GM21619 (cell line): ENCODE measurements around the gene COBL.
"Not testable (repeated sequence)": the region's sequence is repeated elsewhere in the genome, so short reads cannot be mapped to it uniquely, and the experiment has no call there.

Experiments used
- ATAC-seq: cut with Tn5 transposase; IDR thresholded peaks from one replicate; pipeline ENCODE4 v1.9.1; 2021; ENCODE audit not compliant: unreplicated experiment

The COBL gene

DNA sequence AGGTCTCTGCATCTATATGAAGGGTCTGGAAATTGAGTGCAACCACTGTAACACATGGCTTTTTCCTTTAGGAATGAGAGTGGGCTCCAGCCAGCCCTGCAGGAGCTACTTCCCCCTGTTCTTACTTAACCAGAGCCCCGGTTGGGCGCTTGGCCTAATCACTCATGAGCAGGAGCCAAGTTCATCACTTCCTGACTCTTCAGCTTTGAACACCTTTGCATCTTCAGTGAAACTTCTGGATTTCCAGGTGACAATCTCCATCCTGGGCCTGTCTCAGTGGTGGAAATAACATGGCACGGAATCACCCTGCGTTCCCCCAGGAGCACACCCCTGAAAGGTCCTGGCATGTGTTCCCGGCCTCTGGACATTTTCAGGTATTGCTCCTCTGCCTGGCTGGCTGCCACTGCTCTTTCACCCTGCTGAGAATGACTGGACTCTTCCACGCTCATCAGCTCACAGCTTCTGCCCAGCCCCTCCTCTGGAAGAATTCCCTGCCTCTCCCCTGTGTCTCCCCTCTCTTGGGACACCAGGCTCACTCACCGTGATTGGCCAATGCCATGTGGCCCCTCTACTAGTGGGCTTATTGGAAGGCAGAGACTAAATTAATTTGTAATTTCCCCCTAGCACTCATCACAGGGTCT lies 304.8 kb downstream of the COBL start:
- no peak for ATAC-seq

DNA sequence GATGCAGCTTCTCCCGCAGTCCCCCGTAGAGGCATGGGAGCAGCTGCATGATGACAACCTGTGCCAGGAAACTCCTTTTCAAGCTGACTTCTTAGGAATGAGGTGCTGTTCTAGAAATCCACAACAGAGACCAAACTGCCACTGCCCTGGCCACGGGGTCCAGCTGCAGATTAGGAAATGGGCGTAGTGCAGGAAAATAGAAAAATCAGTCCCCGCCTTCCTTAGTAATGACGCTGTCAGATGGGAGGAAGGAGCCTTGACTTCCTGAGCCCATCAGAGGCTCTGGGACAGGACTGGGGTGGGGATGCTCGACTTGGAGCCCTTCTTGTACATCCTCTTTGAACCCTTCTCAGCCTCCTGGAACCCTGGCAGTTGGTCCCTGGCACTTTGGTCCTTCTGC lies 306.1 kb downstream of the COBL start:
- no peak for ATAC-seq

DNA sequence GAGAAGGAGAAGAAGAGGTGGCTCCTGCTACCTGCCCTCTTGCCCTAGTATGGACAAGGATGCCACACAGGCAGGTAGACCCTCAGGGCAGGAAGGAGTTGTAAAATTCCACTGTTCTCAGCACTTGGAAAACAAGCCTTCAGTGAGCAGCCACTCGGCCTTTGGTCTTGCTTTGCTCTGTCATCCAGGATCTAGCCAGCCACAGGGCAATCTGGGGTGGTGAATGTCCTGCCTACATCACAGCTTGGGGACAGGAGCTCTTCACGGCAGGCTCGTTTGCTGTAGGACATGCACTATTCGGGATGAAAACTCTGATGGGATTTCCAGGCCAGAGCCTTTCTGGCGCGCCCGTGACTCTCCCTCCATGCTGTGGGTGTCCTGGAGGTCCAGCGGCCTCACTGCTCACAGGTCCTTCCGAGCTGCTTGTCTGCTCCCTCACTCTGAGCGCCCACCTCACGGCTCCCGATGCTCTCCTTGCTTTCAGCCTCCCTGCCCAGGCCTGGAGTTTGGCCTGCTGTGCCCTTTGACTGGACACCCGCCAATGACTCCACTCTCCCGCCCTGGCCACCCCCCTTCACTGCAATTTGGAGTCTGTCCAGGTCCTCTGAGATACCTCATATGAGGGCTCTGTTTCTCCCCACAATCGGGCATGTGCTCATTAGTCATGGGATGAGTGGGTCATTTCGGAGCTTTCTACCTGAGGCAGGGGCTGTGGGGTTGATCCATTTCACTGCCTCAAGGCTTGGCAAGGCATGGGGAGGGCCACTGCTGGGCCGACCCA lies 306.7 kb downstream of the COBL start:
- no peak for ATAC-seq

DNA sequence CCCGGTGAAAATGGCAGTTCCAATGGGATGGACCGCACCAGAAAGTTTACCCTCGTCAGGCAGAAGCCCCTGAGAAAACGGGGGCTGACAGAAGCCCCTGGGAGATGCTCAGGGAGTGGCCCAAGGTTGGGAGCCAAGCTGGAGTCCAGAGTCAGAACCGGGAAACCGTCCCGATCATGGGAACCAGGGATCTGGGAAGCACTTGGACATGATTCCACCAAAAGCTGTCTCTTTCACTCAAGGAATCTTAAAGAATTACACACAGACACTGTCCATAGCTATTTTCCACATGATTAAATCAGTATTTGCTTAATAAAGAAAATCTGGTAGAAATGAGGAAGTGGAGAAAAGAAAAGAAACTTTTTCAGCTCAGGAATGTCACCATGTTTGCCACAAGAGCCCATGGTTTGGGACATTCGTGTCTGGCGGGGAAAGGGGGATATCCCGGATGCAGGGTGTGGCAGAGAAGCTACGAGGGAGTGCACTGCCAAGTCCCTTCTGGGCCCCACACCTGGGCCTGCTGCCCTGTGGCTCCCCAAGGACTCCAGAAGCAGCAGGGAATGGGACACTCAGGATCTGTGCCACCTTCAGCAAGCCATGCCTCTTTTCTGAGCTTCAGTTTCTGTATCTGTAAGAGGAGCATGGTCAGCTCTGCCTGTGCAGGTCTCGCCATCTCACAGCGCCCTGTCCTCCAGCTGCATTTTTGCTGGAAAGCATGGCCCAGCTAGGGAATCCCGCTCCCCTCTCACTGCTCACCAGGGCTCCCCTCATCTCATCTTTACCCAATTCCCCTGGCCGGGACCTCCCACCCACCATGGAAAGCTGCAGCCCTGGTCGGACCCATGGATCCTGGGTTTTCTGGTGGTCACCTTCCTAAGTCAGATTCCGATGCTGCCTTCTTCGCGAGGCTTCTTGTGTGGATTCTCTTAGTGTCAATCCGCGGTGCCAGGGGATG lies 308.8 kb downstream of the COBL start:
- no peak for ATAC-seq

DNA sequence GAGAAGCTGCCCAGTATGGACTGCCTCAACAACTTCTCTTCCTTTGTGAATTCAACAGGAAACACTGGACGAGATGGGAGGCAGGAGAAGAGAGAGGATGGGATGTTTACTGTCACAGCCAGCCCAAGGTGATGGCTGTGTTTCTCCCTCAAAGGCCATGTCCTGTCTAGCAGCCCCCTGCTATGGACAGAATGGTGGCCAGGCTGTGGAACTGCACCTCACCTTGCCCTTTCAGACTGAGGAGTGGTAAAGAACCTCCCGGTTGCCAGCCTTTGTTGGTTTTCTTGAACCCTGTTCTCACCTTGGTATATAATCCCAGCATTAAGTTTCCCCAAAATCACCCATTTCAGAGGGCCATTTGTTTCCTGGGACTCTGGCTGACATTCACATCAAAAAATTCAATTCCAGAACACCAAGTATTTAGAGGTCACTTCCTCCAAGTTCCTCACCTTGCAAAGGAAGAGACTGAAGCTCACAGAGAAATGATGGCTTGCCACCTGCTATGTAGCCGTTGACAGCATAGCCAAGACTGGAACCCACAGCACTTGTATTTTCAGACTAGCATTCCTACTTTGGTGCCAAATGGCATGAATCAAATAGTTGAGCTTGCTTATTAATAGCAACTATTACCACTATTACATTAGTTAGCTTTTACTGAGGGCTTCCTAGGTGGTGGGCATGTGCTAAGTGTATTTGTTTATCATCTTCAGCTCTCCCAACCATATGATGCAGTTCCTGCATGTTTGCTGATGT lies 309.9 kb downstream of the COBL start:
- ATAC-seq, result no peak

DNA sequence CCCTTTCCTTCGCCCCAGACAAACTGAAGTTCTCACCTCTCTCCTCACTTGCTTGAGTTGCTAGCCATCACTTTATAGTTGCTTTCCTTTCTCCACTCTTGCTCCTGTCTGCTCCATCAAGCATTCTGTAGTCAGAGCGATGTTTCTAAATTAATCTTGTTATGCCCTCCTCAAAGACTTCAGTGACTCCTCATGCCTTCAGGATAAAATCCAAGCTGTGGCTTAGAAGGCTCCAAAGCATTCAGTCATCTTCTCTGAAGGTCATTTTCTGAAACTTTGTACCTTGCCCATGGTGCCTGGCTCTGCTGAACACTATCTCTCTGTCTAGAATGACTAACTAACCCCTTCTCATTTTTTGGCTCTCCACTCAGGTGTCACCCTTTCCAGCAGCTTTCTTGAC lies 311.5 kb downstream of the COBL start:
- no peak for ATAC-seq

DNA sequence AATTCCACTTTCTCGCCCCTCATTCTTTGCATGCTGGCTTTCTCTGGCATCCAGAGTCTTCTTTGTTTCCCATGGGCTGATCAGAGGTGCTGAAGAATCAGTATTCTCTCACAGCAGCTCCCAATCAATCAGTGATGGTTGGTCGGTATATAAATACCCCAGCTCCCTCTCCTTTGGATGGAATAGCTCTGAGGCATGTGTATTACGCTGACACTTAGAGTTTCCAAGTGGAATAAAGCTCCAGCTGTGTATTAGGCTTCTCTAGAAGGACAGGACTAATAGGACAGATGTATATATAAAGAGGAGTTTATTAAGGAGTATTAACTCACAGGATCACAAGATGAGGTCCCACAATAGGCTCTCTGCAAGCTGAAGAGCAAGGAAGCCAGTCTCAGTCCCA lies 315.7 kb downstream of the COBL start:
- no peak for ATAC-seq

DNA sequence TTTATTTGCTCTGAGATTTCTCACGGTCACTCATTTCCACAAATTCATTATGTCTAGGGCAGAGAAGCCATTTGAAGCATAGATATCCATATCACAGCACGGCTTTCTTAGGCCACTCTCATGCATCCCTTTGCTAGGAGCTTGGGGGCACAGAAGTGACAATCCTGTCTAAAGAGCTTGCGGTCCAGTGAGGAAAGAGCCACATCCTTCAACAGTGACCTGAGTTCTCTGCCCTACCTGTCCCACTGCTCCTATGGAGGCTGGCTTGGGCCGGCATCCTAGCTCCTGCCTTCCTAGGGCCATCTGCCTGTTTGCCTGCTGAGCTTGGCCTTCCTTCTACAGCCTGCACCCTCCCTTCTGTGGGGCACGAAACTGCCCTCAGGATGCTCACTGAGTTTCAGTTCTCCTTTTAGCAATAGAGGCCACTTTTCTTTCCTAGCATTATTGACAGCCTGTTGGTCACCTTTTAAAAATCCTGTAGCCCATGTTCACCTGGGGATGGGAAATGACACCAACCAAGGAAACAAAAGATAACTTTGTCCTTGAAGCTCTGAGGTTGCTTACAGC lies 321.8 kb downstream of the COBL start:
- no peak for ATAC-seq

DNA sequence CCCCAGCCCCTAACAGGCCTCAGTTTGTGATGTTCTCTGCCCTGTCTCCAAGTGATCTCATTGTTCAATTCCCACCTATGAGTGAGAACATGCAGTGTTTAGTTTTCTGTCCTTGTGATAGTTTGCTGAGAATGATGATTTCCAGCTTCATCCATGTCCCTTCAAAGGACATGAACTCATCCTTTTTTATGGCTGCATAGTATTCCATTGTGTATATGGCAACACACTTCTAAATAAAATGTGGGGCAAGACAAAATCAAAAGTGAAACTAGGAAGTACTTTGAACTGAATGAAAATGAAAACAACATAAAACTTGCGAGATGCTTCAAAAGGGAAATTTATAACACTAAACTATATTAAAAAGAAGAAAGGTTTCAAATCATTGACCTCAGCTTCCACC lies 326.4 kb downstream of the COBL start:
- not testable (repeated sequence) for ATAC-seq

DNA sequence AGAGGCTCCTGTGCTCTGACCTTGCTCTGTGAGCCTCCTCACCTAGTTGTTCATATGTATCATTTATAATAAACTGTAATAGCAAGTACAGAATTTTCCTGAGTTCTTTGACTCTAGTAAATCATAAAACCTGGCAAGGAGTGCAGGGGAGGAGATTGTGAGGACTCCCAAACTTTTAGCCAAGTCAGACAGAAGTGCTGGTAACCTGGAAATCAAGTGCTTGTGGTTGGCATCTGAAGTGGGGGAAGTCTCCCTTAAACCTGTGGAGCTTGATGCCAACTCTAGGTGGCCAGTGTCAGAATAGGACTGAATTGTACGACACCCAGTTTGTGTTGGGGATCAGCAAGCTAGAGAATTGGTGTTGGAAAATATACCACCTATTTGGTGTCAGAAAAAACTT lies 327.6 kb downstream of the COBL start:
- ATAC-seq, result no peak

DNA sequence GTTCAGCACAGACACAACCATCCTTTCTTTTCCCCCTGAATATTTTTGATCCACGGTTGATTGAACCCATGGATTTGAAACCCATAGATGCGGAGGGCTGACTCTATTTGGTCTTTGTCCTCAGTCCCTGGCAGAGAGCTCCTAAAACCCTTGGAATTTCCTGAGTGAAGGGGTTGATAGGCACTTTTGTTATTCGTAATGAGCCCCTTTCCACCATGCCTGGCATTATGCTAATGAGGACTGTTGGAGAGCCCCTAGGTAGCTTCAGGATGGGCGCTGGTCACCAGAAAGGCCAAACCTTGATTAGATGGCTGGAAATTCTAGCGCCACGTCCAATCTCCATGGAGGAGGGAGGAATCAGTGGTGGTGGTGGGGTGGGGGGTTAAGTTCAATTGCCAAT lies 328.1 kb downstream of the COBL start:
- ATAC-seq, result no peak

DNA sequence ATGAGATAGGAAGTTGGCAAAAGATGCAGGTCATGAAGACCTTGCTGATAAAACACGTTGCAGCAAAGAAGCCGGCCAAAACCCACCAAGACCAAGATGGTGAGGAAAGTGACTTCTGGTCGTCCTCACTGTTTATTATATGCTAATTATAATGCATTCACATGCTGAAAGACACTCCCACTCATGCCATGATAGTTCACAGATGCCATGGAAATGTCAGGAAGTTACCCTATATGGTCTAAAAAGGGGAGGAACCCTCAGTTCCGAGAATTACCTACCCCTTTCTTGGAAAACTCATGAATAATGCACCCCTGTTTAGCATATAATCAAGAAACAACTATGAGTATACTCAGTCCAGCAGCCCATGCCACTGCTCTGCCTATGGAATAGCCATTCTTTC lies 331.5 kb downstream of the COBL start:
- no peak for ATAC-seq

DNA sequence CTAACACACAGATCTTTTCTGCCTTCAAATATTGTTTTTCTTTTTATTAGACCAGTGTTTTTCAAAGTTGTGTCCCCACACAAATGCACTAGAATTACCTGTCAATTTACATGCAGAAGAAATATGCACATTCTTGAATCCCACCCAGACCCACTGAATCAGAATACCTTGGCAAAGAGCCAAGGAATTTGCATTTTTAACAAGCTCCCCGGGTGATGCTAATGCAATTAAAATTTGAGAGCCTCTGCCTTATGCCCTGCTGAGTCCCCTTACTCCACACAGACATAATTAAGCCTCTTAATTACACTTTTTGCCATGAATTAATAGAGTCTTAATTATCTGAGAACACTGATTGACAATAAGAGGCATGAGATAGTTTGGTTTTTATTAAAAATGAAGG lies 332.8 kb downstream of the COBL start:
- ATAC-seq, result no peak

DNA sequence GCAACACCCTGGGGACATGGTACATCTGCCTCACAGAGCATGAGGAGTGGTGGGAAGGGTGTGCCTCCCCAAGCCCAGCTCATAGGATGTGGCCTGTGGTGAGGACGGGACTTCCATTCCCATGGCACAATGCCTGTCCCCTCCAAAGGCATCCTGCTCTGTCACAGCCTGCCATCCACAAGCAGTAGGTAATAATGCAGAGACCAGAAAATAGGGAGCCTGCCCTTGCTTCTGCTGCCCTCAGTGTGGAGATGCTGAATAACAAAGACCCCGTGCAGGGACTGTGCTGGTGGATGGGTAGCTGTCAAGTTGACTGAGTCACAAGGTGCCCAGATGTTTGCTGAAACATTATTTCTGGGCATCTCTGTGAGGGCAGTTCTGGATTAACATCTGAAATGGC lies 334.0 kb downstream of the COBL start:
- ATAC-seq, result no peak

DNA sequence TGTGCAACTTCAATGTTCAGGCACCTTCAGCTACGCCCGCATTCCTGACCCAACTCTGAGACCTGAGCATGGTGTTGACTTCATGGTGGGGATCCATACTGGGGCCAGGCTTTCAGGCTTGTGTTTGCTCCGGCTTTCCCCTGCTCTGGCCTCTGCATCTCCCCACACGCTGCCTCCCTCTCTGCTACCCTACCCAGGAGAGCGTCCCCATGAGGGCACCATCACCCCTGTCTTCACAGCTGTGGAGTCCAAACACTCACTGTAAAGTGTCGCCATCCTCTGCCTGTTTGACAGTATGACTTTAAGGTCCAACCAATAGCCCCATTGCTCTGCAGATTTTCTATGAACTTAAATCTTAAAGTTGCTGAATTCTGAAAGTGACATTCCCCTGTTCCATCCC lies 334.9 kb downstream of the COBL start:
- ATAC-seq, result no peak

DNA sequence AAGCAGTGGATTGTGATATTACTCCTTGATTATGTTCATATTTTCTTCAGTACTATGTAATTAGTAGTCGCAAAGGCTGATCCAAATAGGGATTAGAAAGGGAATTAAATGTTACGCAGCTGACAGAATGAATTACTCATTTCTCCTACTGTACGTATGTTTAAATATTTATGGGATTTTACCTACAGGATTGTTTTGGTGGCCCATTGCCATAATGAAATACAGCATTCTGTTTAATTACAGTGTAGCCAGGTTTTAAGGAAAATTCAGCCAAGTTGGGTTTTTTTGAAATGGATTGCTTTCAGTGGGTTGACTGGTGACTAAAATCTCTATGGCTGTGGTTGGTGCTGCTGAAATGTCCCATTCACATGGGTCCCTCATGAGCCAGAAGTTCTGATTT lies 336.2 kb downstream of the COBL start:
- ATAC-seq, result no peak

DNA sequence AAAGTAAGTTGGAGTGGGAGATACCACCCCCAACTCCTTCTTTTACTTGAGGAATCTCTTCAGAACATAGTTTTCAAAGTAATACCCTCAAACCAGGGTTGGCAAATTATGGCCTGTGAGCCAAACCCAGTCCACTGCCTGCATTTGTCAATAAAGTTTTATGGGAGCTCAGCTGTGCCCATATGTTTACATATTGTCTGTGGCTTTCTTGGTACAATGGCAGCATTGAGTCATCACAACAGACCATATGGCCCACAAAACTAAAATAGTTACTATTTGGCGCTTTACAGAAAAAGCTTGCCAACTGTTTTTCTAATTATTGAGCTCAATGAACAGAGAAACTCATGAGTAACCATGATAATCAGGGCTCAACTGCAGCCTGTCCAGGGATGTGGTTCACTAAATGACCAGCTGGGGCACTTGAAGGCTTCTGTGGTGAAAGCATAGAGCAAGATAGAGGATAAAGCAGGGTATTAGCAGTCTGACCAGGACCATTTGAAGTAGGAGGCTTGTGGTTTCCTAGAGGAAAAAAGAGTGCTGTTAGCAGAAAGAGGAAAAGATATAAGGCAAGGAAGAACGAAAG lies 337.9 kb downstream of the COBL start:
- ATAC-seq, result no peak

DNA sequence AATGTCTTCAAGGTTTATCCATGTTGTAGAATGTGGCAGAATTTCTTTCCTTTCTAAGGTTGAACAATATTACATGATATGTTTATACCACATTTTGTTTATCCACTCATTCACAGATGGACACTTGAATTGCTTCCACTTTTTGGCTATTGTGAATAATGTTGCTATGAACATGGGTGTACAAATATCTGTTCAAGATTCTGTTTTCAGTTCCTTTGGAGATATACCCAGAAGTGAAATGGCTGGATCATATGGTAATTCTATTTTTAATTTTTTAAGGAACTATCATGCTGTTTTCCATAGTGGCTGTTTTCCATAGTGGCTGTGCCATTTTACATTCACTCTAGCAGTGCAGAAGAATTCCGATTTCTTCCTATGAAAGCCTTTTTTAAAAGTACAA lies 339.2 kb downstream of the COBL start:
- no peak for ATAC-seq

DNA sequence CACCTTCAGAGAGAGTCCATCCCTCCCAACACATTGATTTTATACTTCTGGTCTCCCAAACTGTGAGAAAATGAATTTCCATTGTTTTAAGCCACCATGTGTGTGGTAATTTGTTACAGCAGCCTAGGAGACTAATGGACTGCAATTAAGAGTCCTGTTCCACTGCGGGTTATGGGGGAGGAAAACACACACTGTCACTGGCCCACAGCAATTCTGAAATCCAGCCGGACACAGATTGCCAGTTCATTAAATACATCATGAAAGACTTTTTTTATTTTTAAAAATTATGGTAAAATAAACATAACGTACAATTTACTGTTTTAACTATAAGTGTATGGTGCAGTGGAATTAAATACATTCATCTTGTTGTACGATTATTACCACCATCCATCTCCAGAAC lies 340.5 kb downstream of the COBL start:
- no peak for ATAC-seq

DNA sequence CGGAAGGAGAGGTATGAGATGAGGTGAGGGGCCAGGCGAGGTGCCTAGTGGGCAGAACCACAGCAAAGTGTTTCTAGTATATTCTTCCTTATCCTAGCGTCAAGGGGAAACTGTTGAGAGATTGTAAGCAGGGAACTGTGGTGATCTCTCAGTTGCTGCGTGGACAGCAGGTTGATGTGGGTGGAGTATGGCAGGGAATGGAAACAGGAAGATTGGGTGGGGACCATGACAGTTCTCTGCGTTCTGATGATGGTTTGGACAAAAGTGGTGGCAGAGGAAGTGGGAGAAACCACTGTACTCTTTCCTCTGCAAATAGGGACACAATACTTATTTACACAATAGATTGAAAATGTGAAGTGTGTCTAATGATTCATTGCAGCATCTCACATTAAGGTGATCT lies 342.4 kb downstream of the COBL start:
- ATAC-seq, result no peak
